Left lung (tissue), 10 donors: Measurements from ENCODE around the gene QSOX2. TPM values are rescaled to one million over a fixed set of nuclear protein-coding genes. Genes with fewer than 3 reads are reported as not detected.
A peak's percentile ranks its signal among the peaks of the same experiment; 100 is the strongest.

Experiments used
- ATAC-seq: fragments of 200-7000 bp; cut with Tn5 transposase; one replicate; pipeline ENCODE4 v1.9.1; 2020; ENCODE audit warnings: moderate library complexity
- DNase-seq, 4 donors: peaks; one replicate each; pipeline ENCODE4 v3.0.0-alpha.2; 2013 to 2020
- H3K27ac ChIP-seq, 2 donors: fragments of 200-600 bp; sonication (generic) in 1 of 2; one replicate each; pipeline versions ENCODE4 v1.5.0 to v1.8.0; 2020 to 2021
- H3K27me3 ChIP-seq, 2 donors: fragments of 200-600 bp; sonication (generic) in 1 of 2; one replicate each; pipeline versions ENCODE4 v1.5.0 to v1.8.0; 2020 to 2021
- H3K36me3 ChIP-seq, 2 donors: fragments of 200-600 bp; sonication (generic) in 1 of 2; one replicate each; pipeline versions ENCODE4 v1.5.0 to v1.8.0; 2020 to 2021
- H3K4me1 ChIP-seq, 2 donors: fragments of 200-600 bp; one replicate each; pipeline ENCODE4 v1.8.0; 2021
- H3K4me3 ChIP-seq, 2 donors: fragments of 200-600 bp; sonication (generic) in 1 of 2; one replicate each; pipeline versions ENCODE4 v1.5.0 to v1.8.0; 2020 to 2021; ENCODE audit warnings: mild to moderate bottlenecking in 1 of 2
- H3K9me3 ChIP-seq, 2 donors: fragments of 200-600 bp; sonication (generic) in 1 of 2; one replicate each; pipeline versions ENCODE4 v1.5.0 to v1.8.0; 2020 to 2021
- intact Hi-C, 2 donors: fragments of 100-400 bp; cut with DNase I; formaldehyde crosslinking; loops; one replicate each; pipeline versions ENCODE4 v1.11.2 to v1.14.2; 2022
- polyA plus RNA-seq, 6 donors: library from polyadenylated mRNA; unstranded; fragments of 120-200 nt; gene quantifications; one replicate each; pipeline ENCODE4 v1.2.1, GENCODE V29; 2013; ENCODE audit not compliant: insufficient read length in 6 of 6
- total RNA-seq, 2 donors: library from RNA; stranded (reverse); fragmentation: NEBNext Ultra II Directional; extraction: Animal tissue kit (Norgen Biotek cat#: 25700); gene quantifications; one replicate each; pipeline ENCODE4 v1.2.1, GENCODE V29; 2021
- TF ChIP-seq, protein P1 (sequence below), 2 donors: fragments of 200-600 bp; sonication (generic) in 1 of 2; IDR thresholded peaks; one replicate each; pipeline versions ENCODE4 v1.5.0 to v1.8.0; 2021; ENCODE audit warnings: antibody characterized with exemption in 2 of 2
- donor health status: DM: no; HTN: yes; CAD: no.
- donor health status: DM: no; HTN: no; CAD: no.

QSOX2 gene
- total and polyA plus RNA-seq, 8 donors = 9.5 to 15.4 (median 12.0) TPM

DNA sequence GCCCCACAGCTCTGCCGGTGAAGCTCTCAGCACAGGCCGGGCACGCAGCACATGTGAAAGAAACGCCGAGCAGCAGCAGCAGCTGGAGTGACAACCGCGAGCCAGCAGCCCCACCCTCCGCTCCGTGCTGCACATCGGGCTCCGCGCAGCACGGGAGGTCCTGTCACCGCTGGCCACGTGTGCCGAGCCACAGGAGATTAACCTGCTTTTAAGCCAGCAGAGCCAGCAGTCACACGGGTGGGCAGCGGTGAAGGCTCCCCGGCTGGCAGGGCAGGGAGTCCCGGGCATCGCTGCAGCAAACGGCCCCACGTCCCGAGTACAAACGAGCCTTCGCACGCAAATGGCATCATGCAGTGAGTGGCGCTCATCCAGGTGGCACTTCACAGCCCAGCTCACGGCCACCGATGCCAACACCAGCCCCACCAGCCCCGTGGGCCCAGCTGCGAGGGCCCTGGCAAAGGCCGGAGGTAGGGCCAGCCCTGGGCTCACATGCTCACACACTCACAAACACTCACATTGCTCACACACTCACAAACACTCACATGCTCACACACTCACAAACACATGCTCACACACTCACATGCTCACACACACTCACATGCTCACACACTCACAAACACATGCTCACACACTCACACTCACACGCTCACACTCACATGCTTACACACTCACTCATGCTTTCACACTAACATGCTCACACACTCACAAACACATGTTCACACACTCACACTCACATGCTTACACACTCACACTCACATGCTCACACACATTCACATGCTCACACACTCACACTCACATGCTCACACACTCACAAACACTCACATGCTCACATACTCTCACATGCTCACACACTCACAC, 47.2 kb upstream of the QSOX2 start:
- ATAC-seq (no peak), DNase-seq (peak in 2 of 4 donors; percentile 26 to 78)
- TF ChIP-seq, protein P1, sequence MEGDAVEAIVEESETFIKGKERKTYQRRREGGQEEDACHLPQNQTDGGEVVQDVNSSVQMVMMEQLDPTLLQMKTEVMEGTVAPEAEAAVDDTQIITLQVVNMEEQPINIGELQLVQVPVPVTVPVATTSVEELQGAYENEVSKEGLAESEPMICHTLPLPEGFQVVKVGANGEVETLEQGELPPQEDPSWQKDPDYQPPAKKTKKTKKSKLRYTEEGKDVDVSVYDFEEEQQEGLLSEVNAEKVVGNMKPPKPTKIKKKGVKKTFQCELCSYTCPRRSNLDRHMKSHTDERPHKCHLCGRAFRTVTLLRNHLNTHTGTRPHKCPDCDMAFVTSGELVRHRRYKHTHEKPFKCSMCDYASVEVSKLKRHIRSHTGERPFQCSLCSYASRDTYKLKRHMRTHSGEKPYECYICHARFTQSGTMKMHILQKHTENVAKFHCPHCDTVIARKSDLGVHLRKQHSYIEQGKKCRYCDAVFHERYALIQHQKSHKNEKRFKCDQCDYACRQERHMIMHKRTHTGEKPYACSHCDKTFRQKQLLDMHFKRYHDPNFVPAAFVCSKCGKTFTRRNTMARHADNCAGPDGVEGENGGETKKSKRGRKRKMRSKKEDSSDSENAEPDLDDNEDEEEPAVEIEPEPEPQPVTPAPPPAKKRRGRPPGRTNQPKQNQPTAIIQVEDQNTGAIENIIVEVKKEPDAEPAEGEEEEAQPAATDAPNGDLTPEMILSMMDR (IDR thresholded peaks at IDR 0.05) = no peak
- H3K9me3 ChIP-seq = no peaks in the 10 kb centered on the region
- no peaks in the 10 kb centered on the region for H3K4me1 ChIP-seq
- H3K36me3 ChIP-seq = no peaks in the 10 kb centered on the region
- intact Hi-C loops = no loop called here
- no peak overlapping the region for H3K4me3 ChIP-seq
- H3K27me3 ChIP-seq = peaks cover 0 to 48% of the 10 kb centered on the region in 2 donors
- no peak overlapping the region for H3K27ac ChIP-seq

DNA sequence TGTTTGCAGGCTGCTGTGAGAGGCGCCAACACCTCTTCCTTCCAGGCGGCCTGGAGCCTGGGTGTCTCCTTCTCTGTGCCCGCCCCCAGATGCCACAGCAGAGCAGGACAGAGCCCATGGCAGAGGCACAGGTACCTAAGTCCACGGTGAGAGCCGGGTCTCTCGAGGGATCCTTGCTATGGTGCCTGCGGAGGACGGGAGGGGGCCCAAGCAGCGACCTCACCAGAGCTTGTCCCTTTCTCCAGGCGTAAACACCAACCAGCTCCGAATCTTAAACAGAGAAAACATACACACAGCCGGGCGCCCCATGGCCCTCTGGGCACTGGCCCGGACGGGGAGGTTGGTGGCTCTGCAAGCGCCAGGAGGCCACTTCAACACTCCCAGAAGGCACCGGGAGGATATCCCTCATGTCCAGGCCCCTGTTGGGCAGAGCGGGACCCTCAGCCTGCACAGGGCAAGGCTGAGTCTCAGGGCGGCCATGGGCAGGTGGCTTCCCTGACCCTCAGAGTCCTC, 46.5 kb upstream of the QSOX2 start:
- no peak overlapping the region for H3K4me3 ChIP-seq
- no peak overlapping the region for H3K27ac ChIP-seq
- DNase-seq = peak in 1 of 4 donors; percentile 62
- no peak for ATAC-seq
- no peaks in the 10 kb centered on the region for H3K9me3 ChIP-seq
- peaks cover 0 to 54% of the 10 kb centered on the region in 2 donors for H3K27me3 ChIP-seq
- intact Hi-C loops = no loop called here
- H3K36me3 ChIP-seq = no peaks in the 10 kb centered on the region
- no peaks in the 10 kb centered on the region for H3K4me1 ChIP-seq
- TF ChIP-seq, protein P1 (IDR thresholded peaks at IDR 0.05) = no peak

DNA sequence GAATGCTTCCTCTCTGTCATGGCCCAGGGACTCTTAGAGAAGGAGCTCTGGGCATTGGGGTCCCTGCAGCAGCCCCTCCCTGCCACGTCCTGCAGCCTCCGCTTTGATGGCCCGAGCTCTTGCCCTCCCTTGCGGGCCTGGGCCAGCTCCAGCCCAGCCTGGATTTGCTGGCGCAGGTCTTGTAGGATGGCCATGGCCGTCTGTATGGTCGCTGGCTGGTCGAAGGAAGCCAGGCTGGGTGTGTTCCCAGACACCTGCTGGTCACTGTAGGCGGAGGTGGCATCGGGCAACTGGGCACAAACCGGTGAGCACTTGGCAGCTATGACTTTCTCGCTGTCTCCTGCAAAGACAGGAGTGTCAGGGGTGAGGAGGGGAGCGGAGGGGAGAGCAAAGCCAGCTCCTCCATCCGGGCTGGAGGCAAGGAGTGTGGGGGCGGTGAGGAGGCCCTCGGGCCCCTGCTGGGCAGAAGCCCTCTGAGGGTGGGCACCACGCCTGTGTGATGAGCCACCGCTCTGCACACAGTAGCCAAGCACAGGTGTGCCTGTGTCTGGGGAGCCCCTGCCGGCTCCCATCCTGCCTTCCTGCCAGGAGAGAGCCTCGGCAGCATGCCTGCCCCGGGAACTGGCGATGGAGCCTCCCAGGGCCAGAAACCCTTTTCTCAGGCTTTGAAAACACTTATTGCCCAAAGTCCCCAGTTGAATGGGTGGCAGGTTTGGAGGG, 45.9 kb upstream of the QSOX2 start:
- Histone ChIP-seq H3K4me1 (no peaks in the 10 kb centered on the region), H3K9me3 (no peaks in the 10 kb centered on the region), H3K36me3 (no peaks in the 10 kb centered on the region), H3K4me3 (no peak overlapping the region), H3K27me3 (peaks cover 0 to 55% of the 10 kb centered on the region in 2 donors), H3K27ac (no peak overlapping the region)
- intact Hi-C loops = no loop called here
- DNase-seq (peak in 1 of 4 donors; percentile 65), ATAC-seq (no peak)
- TF ChIP-seq, protein P1 (IDR thresholded peaks at IDR 0.05) = no peak

DNA sequence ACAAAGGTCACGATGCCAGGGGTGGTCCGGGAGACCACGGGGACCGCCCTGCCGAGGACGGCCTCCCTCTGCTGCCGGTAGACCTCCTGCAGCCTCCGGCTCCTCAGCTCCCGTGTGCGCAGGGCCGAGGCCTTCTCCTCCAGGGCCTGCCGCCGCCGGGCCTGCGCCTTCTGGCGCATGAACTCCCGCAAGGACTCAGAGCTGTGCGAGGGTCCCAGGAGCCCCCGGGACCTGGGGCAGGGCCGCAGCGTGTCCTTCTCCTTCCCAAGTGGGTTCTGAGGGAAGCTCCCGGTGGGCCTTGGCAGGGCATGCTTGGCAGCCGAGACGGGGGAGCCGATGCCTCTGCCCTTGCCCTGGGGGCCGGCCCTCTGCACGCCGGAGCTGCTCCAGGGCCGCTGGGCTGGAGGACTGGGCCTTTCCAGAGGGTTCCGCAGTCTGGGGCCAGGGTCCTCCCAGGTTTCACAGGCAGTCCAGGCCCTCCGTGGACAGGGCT, 44.9 kb upstream of the QSOX2 start:
- DNase-seq (peak in 1 of 4 donors; percentile 77), ATAC-seq (no peak)
- Histone ChIP-seq H3K36me3 (no peaks in the 10 kb centered on the region), H3K9me3 (no peaks in the 10 kb centered on the region), H3K27me3 (peaks cover 0 to 55% of the 10 kb centered on the region in 2 donors), H3K27ac (no peak overlapping the region), H3K4me1 (no peaks in the 10 kb centered on the region), H3K4me3 (no peak overlapping the region)
- intact Hi-C loops = no loop called here
- TF ChIP-seq, protein P1 (IDR thresholded peaks at IDR 0.05) = no peak
